ENCODE results near the gene UNCX.

Gene UNCX

GRCh38 chr7:1284743-1285458 is 52.2 kb downstream of the UNCX start:
- Histone ChIP-seq H3K4me1 (ENCODE audit: control insufficient read depth, insufficient read depth, low read length) (no peaks in the 10 kb centered on the region), H3K9ac (ENCODE audit: low read length) (no peak overlapping the region), H3K9me3 (ENCODE audit: control insufficient read depth, insufficient read depth, low read depth, low read length) (no peaks in the 10 kb centered on the region), H3K27me3 (ENCODE audit: control insufficient read depth, insufficient read depth, low read length) (peaks cover 26% of the 10 kb centered on the region), H3K27ac (ENCODE audit: low read depth, low read length) (no peak overlapping the region), H3K36me3 (ENCODE audit: control insufficient read depth, insufficient read depth, low read length) (no peaks in the 10 kb centered on the region), H3K4me3 (ENCODE audit: low read depth, low read length) (no peak overlapping the region)

- Histone ChIP-seq H3K27ac (ENCODE audit: low read depth, low read length) (no peak overlapping the region), H3K36me3 (ENCODE audit: control insufficient read depth, insufficient read depth, low read length) (no peaks in the 10 kb centered on the region), H3K9me3 (ENCODE audit: control insufficient read depth, insufficient read depth, low read depth, low read length) (no peaks in the 10 kb centered on the region), H3K27me3 (ENCODE audit: control insufficient read depth, insufficient read depth, low read length) (peaks cover 32% of the 10 kb centered on the region), H3K4me3 (ENCODE audit: low read depth, low read length) (no peak overlapping the region), H3K9ac (ENCODE audit: low read length) (no peak overlapping the region), H3K4me1 (ENCODE audit: control insufficient read depth, insufficient read depth, low read length) (no peaks in the 10 kb centered on the region)
Observed at GRCh38 chr7:1285556-1286301, 53.1 kb downstream of the UNCX start.
